Neuron (in vitro differentiated cells): ENCODE results near the gene MEOX2.

Source experiments
- H2AFZ ChIP-seq: one replicate; pipeline ENCODE4 v1.6.1; 2013; ENCODE audit warnings: low read depth, mild to moderate bottlenecking, inconsistent platforms, low read length, moderate library complexity
- H3K27me3 ChIP-seq: one replicate; pipeline ENCODE4 v1.6.1; 2013; ENCODE audit warnings: low read length; ENCODE audit not compliant: insufficient read depth
- H3K36me3 ChIP-seq: one replicate; pipeline ENCODE4 v1.6.1; 2013; ENCODE audit warnings: low read length; ENCODE audit not compliant: insufficient read depth
- H3K4me1 ChIP-seq: one replicate; pipeline ENCODE4 v1.6.1; 2013; ENCODE audit warnings: low read length; ENCODE audit not compliant: insufficient read depth
- H3K4me3 ChIP-seq: 2 replicates; pipeline ENCODE4 v1.5.1; 2013; ENCODE audit warnings: mild to moderate bottlenecking, low read length, moderate library complexity
- H3K9me3 ChIP-seq: one replicate; pipeline ENCODE4 v1.6.1; 2013; ENCODE audit warnings: low read length

Gene MEOX2

DNA sequence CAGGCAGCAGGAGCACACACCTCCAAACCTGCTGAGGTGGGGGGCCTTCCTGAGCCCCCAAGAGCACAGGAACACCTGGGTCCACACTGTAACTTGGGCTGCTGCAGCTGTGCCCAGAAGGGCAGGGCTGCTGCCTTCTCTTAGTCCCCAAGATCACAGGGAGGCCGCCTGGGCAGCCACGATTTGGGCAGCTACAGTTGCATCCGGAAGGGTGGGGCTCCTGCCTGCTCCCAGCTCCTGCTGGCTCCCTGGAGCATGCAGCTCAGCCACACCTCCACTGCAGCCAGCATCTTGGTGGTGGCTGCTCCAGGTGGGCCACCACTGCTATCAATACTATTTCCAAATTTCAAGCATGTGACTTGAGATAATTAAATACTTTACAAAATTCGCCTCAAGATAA is 86.2 kb downstream of the MEOX2 start:
- Histone ChIP-seq H3K27me3 (no peaks in the 10 kb centered on the region), H3K36me3 (no peaks in the 10 kb centered on the region), H2AFZ (no peak overlapping the region), H3K4me3 (no peak overlapping the region), H3K9me3 (no peaks in the 10 kb centered on the region), H3K4me1 (no peaks in the 10 kb centered on the region)

DNA sequence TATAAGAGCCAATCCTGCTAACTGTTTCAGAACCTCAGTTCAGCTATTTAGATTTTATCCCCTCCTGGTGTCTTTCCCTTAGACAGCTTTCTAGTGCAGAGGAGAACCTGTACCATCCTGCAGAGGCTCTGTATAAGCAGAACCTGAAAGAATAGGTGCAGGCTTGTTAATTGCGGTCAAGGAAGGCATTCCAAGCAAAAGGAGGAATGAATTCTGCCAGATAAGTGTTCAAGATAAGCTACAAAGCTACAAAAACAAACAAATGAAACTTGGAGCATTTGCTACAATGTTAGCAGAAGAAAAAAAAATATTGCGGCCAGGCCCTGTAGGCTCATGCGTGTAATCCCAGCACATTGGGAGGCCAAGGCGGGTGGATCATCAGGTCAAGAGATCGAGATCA is 92.0 kb downstream of the MEOX2 start:
- Histone ChIP-seq H3K4me1 (no peaks in the 10 kb centered on the region), H2AFZ (no peak overlapping the region), H3K27me3 (no peaks in the 10 kb centered on the region), H3K9me3 (no peaks in the 10 kb centered on the region), H3K36me3 (no peaks in the 10 kb centered on the region), H3K4me3 (no peak overlapping the region)

DNA sequence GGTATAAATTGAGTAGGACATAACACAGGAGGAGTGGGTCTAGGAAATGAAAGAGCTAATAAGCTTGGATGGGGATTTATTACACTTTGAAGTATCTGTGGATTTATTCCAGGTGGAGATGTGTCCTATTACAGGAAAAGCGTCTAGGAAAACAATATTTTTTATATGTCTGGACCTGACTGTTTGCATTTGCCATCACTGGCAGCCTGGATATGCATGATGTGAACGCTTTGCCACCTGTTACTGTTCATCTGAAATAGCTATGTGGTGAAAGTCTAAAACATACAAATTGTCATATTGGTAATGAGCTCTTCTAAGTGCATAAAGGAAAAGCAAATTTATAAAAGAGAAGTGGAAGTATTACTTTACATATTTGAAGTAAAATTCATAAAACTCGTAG is 93.1 kb downstream of the MEOX2 start:
- H3K27me3 ChIP-seq, result no peaks in the 10 kb centered on the region
- no peak overlapping the region for H2AFZ ChIP-seq
- no peaks in the 10 kb centered on the region for H3K4me1 ChIP-seq
- no peaks in the 10 kb centered on the region for H3K9me3 ChIP-seq
- no peaks in the 10 kb centered on the region for H3K36me3 ChIP-seq
- H3K4me3 ChIP-seq, result no peak overlapping the region

DNA sequence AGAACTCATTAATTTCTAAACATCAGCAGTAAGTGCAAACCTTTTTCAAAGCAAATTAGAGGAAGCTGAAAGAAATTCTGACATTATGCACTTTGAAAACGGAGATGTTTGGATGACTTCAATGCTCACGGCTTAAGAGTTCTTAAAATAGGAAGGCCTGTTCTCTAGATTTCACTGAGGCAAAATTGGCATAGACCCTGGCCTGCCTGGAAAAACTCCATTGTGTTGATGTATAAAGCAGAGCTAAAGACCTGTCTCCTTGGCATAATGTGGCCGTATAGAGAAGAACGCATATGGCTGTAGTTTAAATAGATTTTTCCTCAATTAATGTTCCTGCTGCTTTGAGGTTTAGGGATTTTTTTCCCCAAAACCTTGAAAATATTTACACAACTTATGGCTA is 100.2 kb downstream of the MEOX2 start:
- Histone ChIP-seq H3K4me1 (no peaks in the 10 kb centered on the region), H2AFZ (no peak overlapping the region), H3K9me3 (peaks cover 4% of the 10 kb centered on the region), H3K4me3 (no peak overlapping the region), H3K36me3 (no peaks in the 10 kb centered on the region), H3K27me3 (no peaks in the 10 kb centered on the region)

DNA sequence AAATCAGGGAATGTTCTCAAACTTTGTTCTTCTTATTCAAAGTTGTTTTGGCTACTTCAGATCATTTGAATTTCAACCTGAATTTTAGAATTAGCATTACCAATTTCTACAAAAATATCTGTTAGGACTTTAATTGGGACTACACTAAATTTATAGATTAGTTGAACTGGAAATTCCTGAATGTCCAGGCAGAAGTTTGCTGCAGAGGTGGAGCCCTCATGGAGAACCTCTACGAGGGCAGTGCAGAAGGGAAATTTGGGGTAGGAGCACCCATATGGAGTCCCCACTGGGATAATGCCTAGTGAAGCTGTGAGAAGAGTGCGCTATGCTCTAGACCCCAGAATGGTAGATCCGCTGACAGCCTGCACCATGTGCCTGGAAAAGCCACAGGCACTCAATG is 101.9 kb downstream of the MEOX2 start:
- no peak overlapping the region for H3K4me3 ChIP-seq
- no peaks in the 10 kb centered on the region for H3K27me3 ChIP-seq
- H3K4me1 ChIP-seq, result no peaks in the 10 kb centered on the region
- H3K36me3 ChIP-seq, result no peaks in the 10 kb centered on the region
- H2AFZ ChIP-seq, result no peak overlapping the region
- peaks cover 4% of the 10 kb centered on the region for H3K9me3 ChIP-seq

DNA sequence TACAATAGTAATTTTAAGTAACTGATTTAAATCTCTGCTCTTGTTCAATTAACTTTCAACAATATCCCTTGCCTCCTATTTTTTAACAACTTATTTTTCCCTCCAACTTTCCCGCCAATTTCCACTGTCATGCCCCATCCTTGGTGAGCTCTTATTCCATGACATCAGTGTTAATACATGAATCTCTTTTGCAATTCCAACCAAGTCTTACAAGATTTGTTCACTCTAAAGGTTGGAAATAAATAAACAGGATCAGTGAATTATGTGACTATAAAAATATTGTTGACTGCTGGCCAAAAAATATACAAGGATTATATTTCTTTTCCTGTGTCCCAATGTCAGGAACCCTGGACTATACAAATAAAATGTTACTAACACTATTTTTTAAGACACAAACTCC is 103.7 kb downstream of the MEOX2 start:
- no peaks in the 10 kb centered on the region for H3K27me3 ChIP-seq
- H3K4me1 ChIP-seq, result no peaks in the 10 kb centered on the region
- no peak overlapping the region for H2AFZ ChIP-seq
- peaks cover 4% of the 10 kb centered on the region for H3K9me3 ChIP-seq
- no peaks in the 10 kb centered on the region for H3K36me3 ChIP-seq
- H3K4me3 ChIP-seq, result no peak overlapping the region

DNA sequence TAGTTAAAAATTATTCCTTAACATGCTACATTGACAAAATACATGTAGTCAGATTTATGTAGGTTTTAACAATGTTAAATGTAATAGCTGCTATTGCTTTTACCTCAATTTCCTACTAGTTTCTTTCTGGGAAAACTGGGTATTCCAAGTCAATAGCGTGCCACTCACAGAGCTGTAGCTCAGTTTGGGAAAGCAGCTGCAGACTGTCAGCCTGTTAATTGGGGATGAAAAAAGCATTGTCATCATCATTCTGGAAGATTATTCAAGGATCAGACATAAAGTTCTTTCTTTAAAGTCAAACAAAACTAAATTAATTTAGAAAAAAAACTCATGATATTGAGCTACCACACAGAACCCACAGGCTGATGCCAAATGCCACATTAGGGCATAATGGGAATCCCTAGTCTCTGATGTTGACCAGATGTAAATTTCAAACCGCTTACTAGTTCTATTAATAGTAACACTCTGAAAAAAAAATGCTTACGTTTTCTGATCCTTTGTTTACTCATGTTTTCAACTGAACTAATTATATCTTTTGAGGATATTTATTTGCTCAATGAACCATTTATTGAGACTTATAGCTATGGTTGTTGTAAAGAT is 105.0 kb downstream of the MEOX2 start:
- H2AFZ ChIP-seq, result no peak overlapping the region
- peaks cover 4% of the 10 kb centered on the region for H3K9me3 ChIP-seq
- H3K4me1 ChIP-seq, result no peaks in the 10 kb centered on the region
- no peak overlapping the region for H3K4me3 ChIP-seq
- no peaks in the 10 kb centered on the region for H3K27me3 ChIP-seq
- no peaks in the 10 kb centered on the region for H3K36me3 ChIP-seq

DNA sequence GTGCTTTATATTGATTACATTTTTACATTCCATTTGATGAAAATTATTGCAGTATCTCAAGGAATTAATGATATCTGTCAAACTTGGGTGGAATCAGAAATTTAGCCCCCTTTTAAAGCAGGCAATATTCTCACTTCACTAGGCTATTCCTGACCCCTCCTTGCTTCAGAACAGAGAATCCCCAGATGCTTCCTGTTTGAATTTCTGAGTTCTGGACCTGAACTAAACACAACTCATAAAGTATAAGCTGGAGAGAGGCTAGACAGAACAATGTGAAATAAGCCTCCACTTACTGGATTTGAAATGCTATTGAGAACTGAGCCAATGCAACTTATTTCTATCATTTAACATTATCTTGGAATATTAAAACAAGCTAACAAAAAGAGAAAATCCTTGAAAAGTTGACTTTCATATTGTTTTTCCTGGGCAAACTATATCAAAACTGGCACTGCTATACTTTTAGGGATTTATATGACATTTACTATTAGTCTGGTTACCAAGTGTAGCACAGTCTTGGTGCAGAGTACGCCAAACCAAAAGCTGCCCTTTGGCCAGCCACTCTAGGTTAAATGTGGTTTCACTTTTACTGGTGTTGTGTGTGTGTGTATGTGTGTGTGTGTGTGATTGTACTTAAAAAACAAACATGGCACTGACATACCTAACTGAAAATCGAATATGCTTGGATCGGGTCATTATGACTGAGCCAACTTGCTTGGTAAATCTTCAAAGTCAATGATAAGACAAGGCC is 105.7 kb downstream of the MEOX2 start:
- H3K9me3 ChIP-seq, result peaks cover 4% of the 10 kb centered on the region
- H2AFZ ChIP-seq, result no peak overlapping the region
- no peaks in the 10 kb centered on the region for H3K27me3 ChIP-seq
- no peaks in the 10 kb centered on the region for H3K36me3 ChIP-seq
- no peaks in the 10 kb centered on the region for H3K4me1 ChIP-seq
- H3K4me3 ChIP-seq, result no peak overlapping the region

DNA sequence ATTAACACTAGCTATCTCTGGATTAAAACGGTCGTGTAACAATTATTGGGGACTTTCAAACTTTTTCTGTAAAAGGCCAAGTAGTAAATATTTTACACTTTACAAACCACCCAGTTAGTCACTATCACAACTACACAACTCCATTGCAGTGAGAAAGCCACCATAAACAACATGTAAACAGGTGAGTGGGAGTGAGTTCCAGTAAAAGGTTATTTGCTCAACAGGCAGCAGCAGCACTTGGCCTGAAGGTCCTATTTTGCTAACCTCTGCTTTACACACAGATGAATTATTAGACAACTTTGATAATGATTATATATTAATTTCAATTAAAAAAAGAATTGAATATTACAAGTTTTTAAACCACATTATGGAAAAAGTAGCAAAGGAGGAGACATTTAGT is 108.9 kb downstream of the MEOX2 start:
- Histone ChIP-seq H3K27me3 (no peaks in the 10 kb centered on the region), H3K4me3 (no peak overlapping the region), H3K36me3 (no peaks in the 10 kb centered on the region), H3K9me3 (no peaks in the 10 kb centered on the region), H2AFZ (no peak overlapping the region), H3K4me1 (no peaks in the 10 kb centered on the region)

DNA sequence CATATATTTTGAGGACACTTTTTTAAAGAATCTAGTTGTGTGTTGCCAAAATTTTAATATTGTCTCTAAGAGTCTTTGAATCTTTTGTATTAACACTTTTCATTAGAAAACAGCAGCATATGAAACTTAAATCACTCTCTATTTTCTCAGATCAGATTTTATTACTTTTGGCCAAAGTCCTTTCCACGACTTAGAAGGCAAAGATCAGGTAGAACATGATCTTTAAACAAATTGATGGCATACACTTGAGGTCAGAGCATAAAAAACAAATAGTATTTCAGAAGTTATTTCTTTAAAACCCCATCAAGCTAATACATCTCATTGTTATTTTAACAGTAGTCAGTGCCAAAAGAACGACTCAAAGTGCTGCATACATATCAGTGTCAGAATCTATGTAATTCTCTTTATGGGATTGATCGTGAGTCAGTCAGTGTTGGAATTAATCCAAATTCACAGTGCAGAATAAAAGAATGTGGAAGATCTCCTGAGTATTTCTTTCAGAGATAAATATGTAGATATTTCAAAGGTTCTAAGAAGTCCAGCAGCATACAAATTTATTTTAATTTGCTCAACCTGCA is 115.1 kb downstream of the MEOX2 start:
- H3K36me3 ChIP-seq, result no peaks in the 10 kb centered on the region
- no peak overlapping the region for H2AFZ ChIP-seq
- no peaks in the 10 kb centered on the region for H3K27me3 ChIP-seq
- no peaks in the 10 kb centered on the region for H3K9me3 ChIP-seq
- H3K4me1 ChIP-seq, result no peaks in the 10 kb centered on the region
- no peak overlapping the region for H3K4me3 ChIP-seq

DNA sequence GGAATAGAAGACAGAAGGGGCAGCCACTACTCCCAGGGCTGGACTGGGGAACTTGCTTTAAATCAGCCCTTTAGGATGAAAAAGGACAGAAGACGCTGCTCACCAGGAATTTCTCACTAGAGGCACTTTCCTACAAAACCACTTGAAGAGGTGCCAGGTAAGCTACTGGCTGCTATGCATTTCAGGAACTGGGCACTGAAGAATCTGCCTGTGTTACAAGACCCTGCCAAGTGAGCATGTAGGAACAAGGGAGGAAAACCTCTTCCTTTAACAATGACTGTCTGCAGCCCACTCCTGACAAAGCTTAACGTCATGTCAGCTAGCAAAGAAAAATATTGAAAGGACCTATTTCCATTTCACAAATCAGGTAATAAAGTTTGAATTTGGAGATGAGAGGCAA is 118.8 kb downstream of the MEOX2 start:
- Histone ChIP-seq H3K36me3 (no peaks in the 10 kb centered on the region), H3K4me1 (no peaks in the 10 kb centered on the region), H3K9me3 (no peaks in the 10 kb centered on the region), H2AFZ (no peak overlapping the region), H3K4me3 (no peak overlapping the region), H3K27me3 (no peaks in the 10 kb centered on the region)

DNA sequence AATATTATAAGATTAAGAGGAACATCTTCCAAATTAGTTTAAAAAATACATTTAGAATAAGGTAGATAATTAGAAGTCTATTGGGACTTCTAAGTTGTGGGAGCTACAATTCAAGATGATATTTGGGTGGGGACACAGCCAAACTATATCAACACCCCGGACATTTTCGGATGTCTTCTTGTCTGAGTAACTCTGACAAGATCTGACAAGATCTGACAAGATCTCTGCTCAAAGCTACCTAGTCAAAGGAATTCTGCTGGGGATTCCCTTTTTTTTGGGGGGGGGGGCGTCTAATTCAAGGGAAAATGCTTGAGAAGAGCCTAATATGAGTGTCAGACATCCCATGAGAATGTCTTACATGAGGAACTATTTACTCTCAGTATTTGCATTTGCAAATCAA is 119.4 kb downstream of the MEOX2 start:
- Histone ChIP-seq H3K4me3 (no peak overlapping the region), H2AFZ (no peak overlapping the region), H3K27me3 (no peaks in the 10 kb centered on the region), H3K4me1 (no peaks in the 10 kb centered on the region), H3K9me3 (no peaks in the 10 kb centered on the region), H3K36me3 (no peaks in the 10 kb centered on the region)

DNA sequence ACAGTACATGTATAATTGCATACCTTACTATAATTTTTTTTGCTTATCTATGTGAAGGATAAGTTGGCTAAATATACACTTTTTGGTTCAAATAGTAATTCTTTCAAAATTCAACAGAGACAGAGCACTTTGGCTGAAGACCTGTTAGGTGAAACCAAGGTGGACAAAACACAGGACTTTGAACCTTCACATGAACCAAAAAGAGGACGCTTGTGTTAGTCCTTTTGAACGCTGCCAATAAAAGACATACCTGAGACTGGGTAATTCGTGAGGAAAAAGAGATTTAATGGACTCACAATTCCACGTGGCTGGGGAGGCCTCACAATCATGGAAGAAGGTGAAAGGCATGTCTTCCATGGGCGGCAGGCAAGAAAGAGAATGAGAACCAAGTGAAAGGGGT is 120.0 kb downstream of the MEOX2 start:
- H2AFZ ChIP-seq, result no peak overlapping the region
- H3K9me3 ChIP-seq, result no peaks in the 10 kb centered on the region
- no peak overlapping the region for H3K4me3 ChIP-seq
- H3K27me3 ChIP-seq, result no peaks in the 10 kb centered on the region
- H3K4me1 ChIP-seq, result peaks cover 2% of the 10 kb centered on the region
- H3K36me3 ChIP-seq, result no peaks in the 10 kb centered on the region
